GM23338 (cell line): ENCODE data around the gene LCE1E. TPM values are rescaled to one million over a fixed set of nuclear protein-coding genes. Genes with fewer than 3 reads are reported as not detected.

Experiments used
- ATAC-seq: fragments of 200-7000 bp; cut with Tn5 transposase; 3 replicates; pipeline ENCODE4 v1.9.1; 2020
- DNase-seq: peaks from one replicate; pipeline ENCODE4 v3.0.0-alpha.2; 2015; ENCODE audit warnings: low spot score
- H2AFZ ChIP-seq: fragments of 200-600 bp; sonication (generic); 2 replicates; pipeline ENCODE4 v1.8.0; 2016; ENCODE audit warnings: antibody characterized with exemption, mild to moderate bottlenecking, moderate library complexity
- H3F3A ChIP-seq: fragments of 200-600 bp; sonication (generic); replicated peaks from 2 replicates; pipeline ENCODE4 v1.8.0; 2017; ENCODE audit warnings: antibody characterized with exemption, mixed run types, low read depth
- H3K27ac ChIP-seq: fragments of 200-600 bp; sonication (generic); 2 replicates; pipeline ENCODE4 v1.6.1; 2016; ENCODE audit warnings: low read depth
- H3K27me3 ChIP-seq: fragments of 200-600 bp; sonication (generic); 2 replicates; pipeline ENCODE4 v1.8.0; 2016; ENCODE audit warnings: mild to moderate bottlenecking, mixed run types, moderate library complexity; ENCODE audit not compliant: insufficient read depth
- H3K36me3 ChIP-seq: fragments of 200-600 bp; sonication (generic); 2 replicates; pipeline ENCODE4 v1.8.0; 2016; ENCODE audit warnings: mild to moderate bottlenecking; ENCODE audit not compliant: insufficient read depth
- H3K4me1 ChIP-seq: fragments of 200-600 bp; sonication (generic); 2 replicates; pipeline ENCODE4 v1.8.0; 2016; ENCODE audit warnings: mild to moderate bottlenecking, moderate library complexity; ENCODE audit not compliant: insufficient read depth
- H3K4me2 ChIP-seq: fragments of 200-600 bp; sonication (generic); 2 replicates; pipeline ENCODE4 v1.7.1; 2017; ENCODE audit warnings: mixed run types
- H3K4me3 ChIP-seq: fragments of 200-600 bp; sonication (generic); 2 replicates; pipeline ENCODE4 v1.6.1; 2016; ENCODE audit warnings: mixed run types
- H3K79me2 ChIP-seq: fragments of 200-600 bp; sonication (generic); replicated peaks from 2 replicates; pipeline ENCODE4 v1.8.0; 2017; ENCODE audit warnings: mild to moderate bottlenecking; ENCODE audit not compliant: insufficient read depth
- H3K9me2 ChIP-seq: fragments of 200-600 bp; sonication (generic); 2 replicates; pipeline ENCODE4 v1.8.0; 2017; ENCODE audit not compliant: insufficient read depth
- H4K20me1 ChIP-seq: fragments of 200-600 bp; sonication (generic); replicated peaks from 2 replicates; pipeline ENCODE4 v1.8.0; 2017; ENCODE audit warnings: mild to moderate bottlenecking; ENCODE audit not compliant: insufficient read depth
- H3K27ac Mint-ChIP-seq: 2 replicates; pipeline ENCODE4 v1.8.0; 2020; ENCODE audit warnings: inconsistent platforms, mild to moderate bottlenecking, moderate library complexity, mixed read lengths
- H3K27me3 Mint-ChIP-seq: 3 replicates; pipeline ENCODE4 v1.8.0; 2022; ENCODE audit warnings: low read depth, mild to moderate bottlenecking, moderate library complexity, mixed read lengths, inconsistent platforms; ENCODE audit not compliant: insufficient read depth, poor library complexity
- H3K36me3 Mint-ChIP-seq: 3 replicates; pipeline ENCODE4 v1.8.0; 2021; ENCODE audit warnings: low read depth, mild to moderate bottlenecking, inconsistent platforms, moderate library complexity, mixed read lengths
- H3K4me1 Mint-ChIP-seq: 3 replicates; pipeline ENCODE4 v1.8.0; 2020; ENCODE audit warnings: mild to moderate bottlenecking, inconsistent platforms, mixed read lengths
- H3K4me3 Mint-ChIP-seq: 3 replicates; pipeline ENCODE4 v1.8.0; 2021; ENCODE audit warnings: moderate library complexity, mild to moderate bottlenecking, inconsistent platforms, mixed read lengths
- H3K9me3 Mint-ChIP-seq: 3 replicates; pipeline ENCODE4 v1.8.0; 2020; ENCODE audit warnings: moderate library complexity, mild to moderate bottlenecking, inconsistent platforms, mixed read lengths
- CREB1 ChIP-seq: fragments of 250-450 bp; sonication (Bioruptor Pico); IDR thresholded peaks from 2 replicates; pipeline ENCODE4 v1.5.0; 2020; ENCODE audit warnings: low read depth, mild to moderate bottlenecking, moderate library complexity
- CTCF ChIP-seq, 2 experiments: fragments of 200-600 bp in 1 of 2; sonication (generic) in 1 of 2; conservative IDR thresholded peaks; 2 replicates each; pipeline versions ENCODE4 v1.5.1 to v1.6.1; 2016 to 2017; ENCODE audit warnings: antibody characterized with exemption in 2 of 2, low read depth in 2 of 2, mild to moderate bottlenecking in 2 of 2, moderate library complexity in 1 of 2
- ETS1 ChIP-seq: IDR thresholded peaks from 2 replicates; pipeline ENCODE4 v1.6.1; 2016; ENCODE audit warnings: antibody characterized with exemption
- EZH2 ChIP-seq: fragments of 200-600 bp; sonication (generic); IDR thresholded peaks from one replicate; pipeline ENCODE4 v1.8.0; 2017; ENCODE audit warnings: antibody characterized with exemption, mild to moderate bottlenecking, low read depth; ENCODE audit not compliant: unreplicated experiment
- EZH2phosphoT487 ChIP-seq: fragments of 200-600 bp; sonication (generic); IDR thresholded peaks from one replicate; pipeline ENCODE4 v1.8.1; 2018; ENCODE audit warnings: antibody characterized with exemption; ENCODE audit not compliant: unreplicated experiment
- JUNB ChIP-seq: IDR thresholded peaks from one replicate; pipeline ENCODE4 v1.6.1; 2016; ENCODE audit warnings: antibody characterized with exemption; ENCODE audit not compliant: unreplicated experiment
- NANOG ChIP-seq: IDR thresholded peaks from 2 replicates; pipeline ENCODE4 v1.6.1; 2016; ENCODE audit warnings: antibody characterized with exemption, borderline replicate concordance
- POLR2AphosphoS5 ChIP-seq: IDR thresholded peaks from 2 replicates; pipeline ENCODE4 v1.6.1; 2016; ENCODE audit warnings: antibody characterized with exemption, low read depth
- REST ChIP-seq: IDR thresholded peaks from one replicate; pipeline ENCODE4 v1.6.1; 2018; ENCODE audit warnings: antibody characterized with exemption; ENCODE audit not compliant: unreplicated experiment
- STAT1 ChIP-seq: IDR thresholded peaks from one replicate; pipeline ENCODE4 v1.6.1; 2016; ENCODE audit warnings: antibody characterized with exemption; ENCODE audit not compliant: unreplicated experiment
- ZNF114 ChIP-seq: fragments of 250-450 bp; sonication (Bioruptor Pico); IDR thresholded peaks from 2 replicates; pipeline ENCODE4 v1.5.0; 2020; ENCODE audit warnings: mild to moderate bottlenecking, moderate library complexity
- ZNF331 ChIP-seq: fragments of 250-450 bp; sonication (Bioruptor Pico); IDR thresholded peaks from 2 replicates; pipeline ENCODE4 v1.5.0; 2020; ENCODE audit warnings: low read depth, mild to moderate bottlenecking, moderate library complexity
- ZNF462 ChIP-seq: fragments of 250-450 bp; sonication (Bioruptor Pico); IDR thresholded peaks from 2 replicates; pipeline ENCODE4 v1.5.0; 2020; ENCODE audit warnings: mild to moderate bottlenecking, moderate library complexity
- polyA plus RNA-seq: library from polyadenylated mRNA; unstranded; fragments of >200 nt; fragmentation: Nextera tagmentation; extraction: Ambion mirVana; gene quantifications from 2 replicates; pipeline ENCODE4 v1.2.1, GENCODE V29; 2016
- total RNA-seq: library from RNA; depleted of rRNA; stranded (reverse); fragments of >200 nt; shearing (Covaris generic); gene quantifications from 2 replicates; pipeline ENCODE4 v1.2.3, GENCODE V29; 2014

LCE1E gene
- total and polyA plus RNA-seq, 2 experiments from 2014 or later, result not detected

- H3K36me3 ChIP-seq, result no peaks in the 10 kb centered on the region
- no peaks in the 10 kb centered on the region for H3F3A ChIP-seq
- H4K20me1 ChIP-seq, result no peaks in the 10 kb centered on the region
- no peak for TF ChIP-seq JUNB
- TF ChIP-seq NANOG, result no peak
- TF ChIP-seq EZH2phosphoT487, result no peak
- no peak for TF ChIP-seq CREB1 (CRISPR knock-in tag)
- TF ChIP-seq ZNF114 (CRISPR knock-in tag), result no peak
- TF ChIP-seq POLR2AphosphoS5, result no peak
- no peak for TF ChIP-seq ZNF462
- no peak for TF ChIP-seq EZH2
- no peak for TF ChIP-seq ETS1
- no peak for TF ChIP-seq REST
- no peak for TF ChIP-seq CTCF (conservative IDR thresholded peaks at IDR 0.05; ENCODE audit: low read depth in 2 of 2)
- TF ChIP-seq ZNF331, result no peak
- TF ChIP-seq STAT1, result no peak
- DNase-seq, result no peak
- no peak overlapping the region for H3K4me3 Mint-ChIP-seq
- no peak overlapping the region for H3K4me3 ChIP-seq
- peaks cover 5% of the 10 kb centered on the region for H3K27me3 Mint-ChIP-seq
- H2AFZ ChIP-seq, result no peak overlapping the region
- no peak overlapping the region for H3K27ac ChIP-seq
- H3K4me1 Mint-ChIP-seq, result peaks cover 6% of the 10 kb centered on the region; the same call in 2 of the 3 replicates
- H3K9me2 ChIP-seq, result peaks cover 12% of the 10 kb centered on the region; the same call in 1 of the 2 replicates
- no peaks in the 10 kb centered on the region for H3K4me1 ChIP-seq
- H3K79me2 ChIP-seq, result no peaks in the 10 kb centered on the region
- no peaks in the 10 kb centered on the region for H3K36me3 Mint-ChIP-seq
- no peak overlapping the region for H3K27ac Mint-ChIP-seq
- H3K4me2 ChIP-seq, result no peak overlapping the region
- H3K9me3 Mint-ChIP-seq, result no peaks in the 10 kb centered on the region; the same call in 2 of the 3 replicates
- no peaks in the 10 kb centered on the region for H3K27me3 ChIP-seq
- ATAC-seq, result no peak
Observed at GRCh38 chr1:152761609-152762213, 24.3 kb upstream of the LCE1E start.
